Karpas-422 (cell line): Measurements from ENCODE around the gene SLC4A9. TPM values are rescaled to one million over a fixed set of nuclear protein-coding genes. Genes with fewer than 3 reads are reported as not detected.

Experiments used
- DNase-seq: peaks from one replicate; pipeline ENCODE4 v3.0.0-alpha.2; 2015
- H2AFZ ChIP-seq: fragments of 200-600 bp; sonication (generic); 2 replicates; pipeline ENCODE4 v1.6.1; 2014; ENCODE audit warnings: antibody characterized with exemption, low read length, mixed read lengths
- H3K27ac ChIP-seq: fragments of 200-600 bp; sonication (generic); 2 replicates; pipeline ENCODE4 v1.5.1; 2014; ENCODE audit warnings: mild to moderate bottlenecking, low read length, moderate library complexity
- H3K27me3 ChIP-seq: fragments of 200-600 bp; sonication (generic); 2 replicates; pipeline ENCODE4 v1.6.1; 2014; ENCODE audit warnings: low read length, mixed read lengths
- H3K36me3 ChIP-seq: fragments of 200-600 bp; sonication (generic); 2 replicates; pipeline ENCODE4 v1.6.1; 2014; ENCODE audit warnings: low read length, mixed read lengths; ENCODE audit not compliant: insufficient read depth
- H3K4me1 ChIP-seq: fragments of 200-600 bp; sonication (generic); 2 replicates; pipeline ENCODE4 v1.6.1; 2014; ENCODE audit warnings: mild to moderate bottlenecking, low read length, mixed read lengths
- H3K4me2 ChIP-seq: fragments of 200-600 bp; sonication (generic); 2 replicates; pipeline ENCODE4 v1.6.1; 2014; ENCODE audit warnings: low read length, low read depth, mild to moderate bottlenecking; ENCODE audit not compliant: poor library complexity, severe bottlenecking
- H3K4me3 ChIP-seq: fragments of 200-600 bp; sonication (generic); 2 replicates; pipeline ENCODE4 v1.5.1; 2014; ENCODE audit warnings: mild to moderate bottlenecking, antibody characterized with exemption, low read length, mixed read lengths
- H3K79me2 ChIP-seq: fragments of 200-600 bp; sonication (generic); 2 replicates; pipeline ENCODE4 v1.6.1; 2014; ENCODE audit warnings: mild to moderate bottlenecking, low read length, mixed read lengths
- H3K9ac ChIP-seq: fragments of 200-600 bp; sonication (generic); 2 replicates; pipeline ENCODE4 v1.6.0; 2014; ENCODE audit warnings: low read length
- H3K9me2 ChIP-seq: fragments of 200-600 bp; sonication (generic), shearing (Covaris generic); replicated peaks from 2 replicates; pipeline ENCODE4 v1.6.0; 2014; ENCODE audit warnings: mild to moderate bottlenecking, low read length, moderate library complexity; ENCODE audit not compliant: insufficient read depth
- H3K9me3 ChIP-seq: fragments of 300-700, 200-600 bp; sonication (generic); 2 replicates; pipeline ENCODE4 v1.6.1; 2014; ENCODE audit warnings: low read length, mixed read lengths
- H4K20me1 ChIP-seq: fragments of 200-600 bp; sonication (generic); 2 replicates; pipeline ENCODE4 v1.6.1; 2014; ENCODE audit warnings: mild to moderate bottlenecking, antibody characterized with exemption, low read length, low read depth; ENCODE audit not compliant: insufficient read depth
- total RNA-seq: library from RNA; depleted of rRNA; stranded (reverse); fragments of >200 nt; shearing (Covaris generic); gene quantifications from 2 replicates; pipeline ENCODE4 v1.2.3, GENCODE V29; 2014; ENCODE audit warnings: low replicate concordance

The SLC4A9 gene
- total RNA-seq, 1 experiment from 2014 or later = not detected

- no peak overlapping the region for H3K9ac ChIP-seq
- H2AFZ ChIP-seq = no peak overlapping the region
- H3K4me1 ChIP-seq = no peaks in the 10 kb centered on the region
- no peaks in the 10 kb centered on the region for H3K36me3 ChIP-seq
- DNase-seq = no peak
- no peaks in the 10 kb centered on the region for H3K27me3 ChIP-seq
- H3K27ac ChIP-seq = no peak overlapping the region
- H3K4me2 ChIP-seq = no peak overlapping the region
- H3K79me2 ChIP-seq = no peaks in the 10 kb centered on the region
- H3K9me3 ChIP-seq = no peaks in the 10 kb centered on the region
- no peaks in the 10 kb centered on the region for H3K9me2 ChIP-seq
- no peak overlapping the region for H3K4me3 ChIP-seq
- no peaks in the 10 kb centered on the region for H4K20me1 ChIP-seq
Measured at GRCh38 chr5:140319833-140320232, 40.2 kb upstream of the SLC4A9 start.

GRCh38 chr5:140321796-140322195 lies 38.2 kb upstream of the SLC4A9 start:
- Histone ChIP-seq H4K20me1 (no peaks in the 10 kb centered on the region), H3K4me1 (no peaks in the 10 kb centered on the region), H3K36me3 (no peaks in the 10 kb centered on the region), H3K4me3 (no peak overlapping the region), H3K9me2 (no peaks in the 10 kb centered on the region), H3K27me3 (no peaks in the 10 kb centered on the region), H2AFZ (no peak overlapping the region), H3K79me2 (no peaks in the 10 kb centered on the region), H3K9me3 (no peaks in the 10 kb centered on the region), H3K27ac (no peak overlapping the region), H3K4me2 (no peak overlapping the region), H3K9ac (no peak overlapping the region)
- DNase-seq = no peak

GRCh38 chr5:140322751-140323731 lies 37.0 kb upstream of the SLC4A9 start:
- Histone ChIP-seq H3K27me3 (no peaks in the 10 kb centered on the region), H3K9me3 (no peaks in the 10 kb centered on the region), H3K4me3 (no peak overlapping the region), H3K27ac (no peak overlapping the region), H3K4me2 (no peak overlapping the region), H3K36me3 (no peaks in the 10 kb centered on the region), H3K79me2 (no peaks in the 10 kb centered on the region), H3K9me2 (no peaks in the 10 kb centered on the region), H3K4me1 (no peaks in the 10 kb centered on the region), H2AFZ (no peak overlapping the region), H3K9ac (no peak overlapping the region), H4K20me1 (no peaks in the 10 kb centered on the region)
- DNase-seq = no peak

- no peak overlapping the region for H3K4me2 ChIP-seq
- no peak overlapping the region for H2AFZ ChIP-seq
- no peak for DNase-seq
- H3K27me3 ChIP-seq = no peaks in the 10 kb centered on the region
- H3K4me3 ChIP-seq = no peak overlapping the region
- H3K27ac ChIP-seq = no peak overlapping the region
- no peaks in the 10 kb centered on the region for H3K4me1 ChIP-seq
- no peaks in the 10 kb centered on the region for H3K9me2 ChIP-seq
- H3K9ac ChIP-seq = no peak overlapping the region
- H3K9me3 ChIP-seq = no peaks in the 10 kb centered on the region
- no peaks in the 10 kb centered on the region for H4K20me1 ChIP-seq
- no peaks in the 10 kb centered on the region for H3K79me2 ChIP-seq
- H3K36me3 ChIP-seq = no peaks in the 10 kb centered on the region
Measured at GRCh38 chr5:140324041-140324600, 35.9 kb upstream of the SLC4A9 start.

- H3K79me2 ChIP-seq = no peaks in the 10 kb centered on the region
- DNase-seq = no peak
- H3K27me3 ChIP-seq = no peaks in the 10 kb centered on the region
- H3K4me2 ChIP-seq = no peak overlapping the region
- no peaks in the 10 kb centered on the region for H3K9me2 ChIP-seq
- no peak overlapping the region for H2AFZ ChIP-seq
- no peak overlapping the region for H3K27ac ChIP-seq
- no peak overlapping the region for H3K9ac ChIP-seq
- H3K9me3 ChIP-seq = no peaks in the 10 kb centered on the region
- no peaks in the 10 kb centered on the region for H4K20me1 ChIP-seq
- H3K36me3 ChIP-seq = no peaks in the 10 kb centered on the region
- H3K4me1 ChIP-seq = no peaks in the 10 kb centered on the region
- H3K4me3 ChIP-seq = no peak overlapping the region
Measured at GRCh38 chr5:140324617-140325241, 35.3 kb upstream of the SLC4A9 start.

GRCh38 chr5:140325486-140325885 lies 34.5 kb upstream of the SLC4A9 start:
- Histone ChIP-seq H3K4me3 (no peak overlapping the region), H3K79me2 (no peaks in the 10 kb centered on the region), H3K9ac (no peak overlapping the region), H3K27me3 (no peaks in the 10 kb centered on the region), H2AFZ (no peak overlapping the region), H3K36me3 (no peaks in the 10 kb centered on the region), H3K27ac (no peak overlapping the region), H3K9me2 (no peaks in the 10 kb centered on the region), H3K9me3 (no peaks in the 10 kb centered on the region), H3K4me2 (no peak overlapping the region), H4K20me1 (no peaks in the 10 kb centered on the region), H3K4me1 (no peaks in the 10 kb centered on the region)
- DNase-seq = no peak

- Histone ChIP-seq H3K79me2 (no peaks in the 10 kb centered on the region), H3K9me3 (no peaks in the 10 kb centered on the region), H3K4me3 (no peak overlapping the region), H4K20me1 (no peaks in the 10 kb centered on the region), H3K27me3 (no peaks in the 10 kb centered on the region), H3K9ac (no peak overlapping the region), H3K9me2 (no peaks in the 10 kb centered on the region), H3K36me3 (no peaks in the 10 kb centered on the region), H2AFZ (no peak overlapping the region), H3K27ac (no peak overlapping the region), H3K4me2 (no peak overlapping the region), H3K4me1 (no peaks in the 10 kb centered on the region)
- no peak for DNase-seq
Measured at GRCh38 chr5:140327589-140327988, 32.4 kb upstream of the SLC4A9 start.

GRCh38 chr5:140328036-140328764 lies 31.8 kb upstream of the SLC4A9 start:
- Histone ChIP-seq H3K36me3 (no peaks in the 10 kb centered on the region), H3K4me3 (no peak overlapping the region), H3K79me2 (no peaks in the 10 kb centered on the region), H3K9me2 (no peaks in the 10 kb centered on the region), H4K20me1 (no peaks in the 10 kb centered on the region), H3K4me1 (no peaks in the 10 kb centered on the region), H3K4me2 (no peak overlapping the region), H3K27ac (no peak overlapping the region), H3K9me3 (no peaks in the 10 kb centered on the region), H2AFZ (no peak overlapping the region), H3K9ac (no peak overlapping the region), H3K27me3 (no peaks in the 10 kb centered on the region)
- no peak for DNase-seq
